Transverse colon (tissue), 3 donors: ENCODE results near the gene KCP.

ENCODE experiments used
- CTCF ChIP-seq, 5 experiments: fragments of 200-600 bp in 3 of 5; fragments of 450-650 bp in 2 of 5; sonication (generic) in 3 of 5; IDR thresholded peaks; 1 replicate in 2 of 5; 2 replicates in 3 of 5; pipeline ENCODE4 v1.5.1; 2016 to 2017; ENCODE audit warnings: antibody characterized with exemption in 5 of 5, inconsistent platforms in 3 of 5, mild to moderate bottlenecking in 2 of 5, moderate library complexity in 1 of 5
- EP300 ChIP-seq: sonication (generic); formaldehyde crosslinking; IDR thresholded peaks from one replicate; pipeline ENCODE4 v1.6.1; 2017; ENCODE audit warnings: antibody characterized with exemption, low read depth
- POLR2A ChIP-seq: fragments of 450-650 bp; IDR thresholded peaks from one replicate; pipeline ENCODE4 v1.6.1; 2016; ENCODE audit warnings: antibody characterized with exemption, mild to moderate bottlenecking, moderate library complexity

GRCh38 chr7:128888756-128889095, 21.8 kb downstream of the KCP start:
- no peak for TF ChIP-seq CTCF (IDR thresholded peaks at IDR 0.05)
- no peak for TF ChIP-seq POLR2A
- TF ChIP-seq EP300 = no peak
